Islet of Langerhans (tissue), 1 donor: ENCODE results near the gene TLL2.

ENCODE experiments used
- FAIRE-seq: peaks from one replicate; lab custom pipeline; 2011; peaks lifted over from hg19 to GRCh38; lab: Jason Lieb, UNC

The TLL2 gene

DNA sequence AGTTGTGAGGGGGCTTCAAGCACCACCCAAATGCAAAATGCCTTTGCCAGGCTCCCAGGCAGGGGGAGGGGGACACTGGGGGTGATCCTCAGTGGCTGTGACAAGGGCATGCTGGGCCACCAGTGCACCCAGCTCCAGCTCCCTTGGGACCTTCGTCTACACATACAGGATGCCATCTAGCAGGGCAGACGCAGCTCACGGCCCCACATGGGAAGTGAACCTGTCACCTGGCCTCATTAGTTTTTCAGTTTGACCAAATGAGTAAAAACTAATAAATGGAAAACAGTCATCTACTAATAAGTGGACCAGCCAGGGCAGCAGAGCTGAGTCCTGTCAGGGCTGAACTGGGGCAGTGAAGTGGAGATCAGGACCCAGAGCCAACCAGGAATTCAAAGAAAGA lies 50.2 kb downstream of the TLL2 start:
- FAIRE-seq: no peak

DNA sequence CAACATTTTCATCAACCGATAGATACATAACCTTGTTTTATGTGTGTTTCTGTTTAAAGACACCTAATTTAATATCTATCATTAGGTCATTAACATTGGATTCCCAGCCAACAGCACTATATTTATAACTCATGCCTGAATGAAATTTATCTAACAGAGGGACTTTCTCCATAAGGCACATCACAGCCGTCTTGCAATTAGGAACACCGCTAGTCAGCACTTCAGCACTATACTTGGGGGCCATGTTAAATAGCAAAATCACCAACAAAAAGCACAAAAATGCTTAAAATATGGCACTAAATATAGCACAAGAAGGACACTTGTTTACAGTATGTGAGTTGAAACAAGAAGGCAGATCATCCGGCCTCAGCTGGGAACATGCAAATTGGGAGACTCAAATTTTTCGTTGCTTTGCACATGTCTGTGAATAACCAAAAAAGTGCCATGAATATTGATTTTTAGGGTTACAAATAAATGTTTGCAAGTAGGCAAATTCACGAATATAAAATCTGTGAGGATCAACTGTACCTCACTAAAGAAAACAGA lies 51.0 kb downstream of the TLL2 start:
- FAIRE-seq: no peak

DNA sequence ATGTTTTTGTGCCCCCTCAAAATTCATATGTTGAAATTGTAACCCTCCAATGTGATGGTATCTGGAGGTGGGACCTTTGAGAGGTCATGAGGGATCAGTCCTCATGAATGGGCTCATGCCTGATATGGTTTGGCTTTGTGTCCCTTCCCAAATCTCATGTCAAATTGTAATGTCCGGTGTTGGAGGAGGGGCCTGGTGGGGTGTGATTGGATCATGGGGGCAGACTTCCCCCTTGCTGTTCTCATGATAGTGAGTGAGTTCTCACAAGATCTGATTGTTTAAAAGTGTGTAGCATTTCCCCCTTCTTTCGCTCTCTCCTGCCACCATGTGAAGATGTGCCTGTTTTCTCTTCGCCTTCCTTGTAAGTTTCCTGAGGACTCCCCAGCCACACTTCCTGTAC lies 53.4 kb downstream of the TLL2 start:
- FAIRE-seq: no peak

DNA sequence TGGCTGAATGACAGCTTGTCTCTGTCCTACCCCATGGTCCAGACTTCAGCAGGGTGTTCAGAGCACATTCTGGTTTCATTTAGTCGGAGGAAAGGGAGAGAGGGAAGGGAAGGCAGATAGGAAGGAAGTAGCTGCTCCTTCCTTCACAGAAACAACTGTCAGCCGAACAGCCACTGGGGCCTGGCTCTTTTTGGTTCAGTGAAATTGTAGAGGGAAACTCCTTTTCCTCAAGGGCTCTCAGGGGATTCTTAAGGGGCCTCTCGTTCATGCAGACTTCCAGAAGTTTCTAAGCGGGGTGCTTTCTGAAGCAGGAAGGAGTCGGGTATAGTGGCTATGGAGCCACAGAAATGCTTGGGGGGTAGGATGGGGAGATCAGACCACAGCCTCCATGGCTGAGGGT lies 56.4 kb downstream of the TLL2 start:
- FAIRE-seq: no peak

GRCh38 chr10:96456296-96456840 lies 57.4 kb downstream of the TLL2 start:
- FAIRE-seq: no peak

- FAIRE-seq: no peak
Observed at GRCh38 chr10:96453856-96454583, 59.7 kb downstream of the TLL2 start.

GRCh38 chr10:96452494-96453153 lies 61.1 kb downstream of the TLL2 start:
- FAIRE-seq: no peak

DNA sequence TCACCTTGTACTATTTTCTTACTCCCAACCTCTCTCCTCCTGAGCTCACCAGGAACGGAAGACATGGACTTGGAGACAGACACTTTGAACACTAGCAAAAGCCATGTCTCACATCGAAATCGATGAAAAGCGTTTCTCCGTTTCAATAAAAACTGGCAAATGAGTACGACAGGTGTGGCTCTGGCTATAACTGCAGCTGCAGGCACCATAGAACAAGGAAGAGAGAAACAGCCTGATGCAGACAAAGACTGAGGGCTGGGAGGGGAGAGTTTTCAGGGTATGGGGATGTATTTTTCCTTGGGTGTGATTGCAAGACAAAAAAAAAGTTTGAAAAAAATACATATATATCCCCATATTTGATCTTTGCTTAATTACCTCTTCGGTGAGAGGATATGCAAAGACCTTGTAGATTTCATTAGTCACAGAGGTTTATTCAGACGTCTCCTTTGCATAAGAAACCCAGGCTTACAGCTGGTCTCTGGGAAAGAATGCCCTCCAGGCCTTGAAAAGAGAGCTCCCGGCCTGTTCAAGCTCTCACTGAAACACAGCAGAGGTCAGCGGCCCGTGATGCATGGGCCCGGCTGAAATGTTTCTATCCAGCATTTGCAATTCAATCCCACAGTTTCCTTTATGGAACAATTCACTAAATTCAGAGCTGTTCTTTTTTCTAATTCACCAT lies 63.1 kb downstream of the TLL2 start:
- FAIRE-seq: no peak

DNA sequence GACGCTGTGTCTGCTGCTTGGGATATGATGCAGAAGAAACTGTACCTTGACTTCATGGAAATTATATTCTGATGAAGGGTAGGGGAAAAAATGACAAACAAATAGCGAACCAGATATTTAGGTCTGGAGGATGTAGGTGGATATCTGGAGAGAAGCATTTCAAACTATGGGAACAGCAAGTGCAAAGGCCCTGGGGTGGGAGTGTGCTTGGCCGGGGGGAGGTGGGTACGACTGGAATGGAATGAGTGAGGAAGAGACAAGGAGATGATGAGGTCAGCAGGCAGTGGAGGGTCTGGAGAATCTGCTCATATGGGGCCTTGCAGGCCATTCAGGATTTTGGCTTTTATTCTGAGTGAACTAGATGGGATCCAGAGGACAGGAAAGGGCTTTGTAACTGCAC lies 65.2 kb downstream of the TLL2 start:
- FAIRE-seq: no peak

- no peak for FAIRE-seq
Observed at GRCh38 chr10:96448021-96448457, 65.7 kb downstream of the TLL2 start.

DNA sequence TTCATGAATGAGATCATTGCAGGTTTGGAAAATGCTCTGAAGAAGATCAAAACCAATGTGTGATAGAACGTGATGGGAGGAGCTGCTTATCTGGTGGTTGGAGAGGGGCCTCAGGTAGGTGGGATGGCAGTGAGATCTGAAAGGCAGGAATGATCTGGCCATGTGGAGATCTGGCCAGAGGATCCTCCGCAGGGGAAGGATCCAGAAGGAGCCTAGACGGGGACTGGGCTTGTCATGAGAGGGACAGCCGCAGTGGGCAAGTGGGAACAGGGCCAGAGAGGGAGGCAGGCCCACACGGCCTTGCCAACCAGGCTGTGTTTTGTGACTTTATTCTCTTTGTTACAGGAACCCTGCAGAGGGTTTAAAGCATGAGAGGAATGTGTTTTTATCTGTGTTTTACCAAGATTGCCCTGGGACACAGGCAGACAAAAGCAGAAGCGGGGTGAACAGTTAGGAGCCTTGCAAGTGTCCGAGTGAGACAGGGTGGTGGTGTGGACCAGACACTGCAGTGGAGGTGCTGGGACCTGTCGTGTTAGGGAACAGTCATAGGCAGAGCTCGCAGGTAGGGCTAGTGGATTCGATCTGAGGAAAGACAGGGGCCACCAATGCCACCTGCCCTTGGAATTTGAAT lies 66.6 kb downstream of the TLL2 start:
- no peak for FAIRE-seq

DNA sequence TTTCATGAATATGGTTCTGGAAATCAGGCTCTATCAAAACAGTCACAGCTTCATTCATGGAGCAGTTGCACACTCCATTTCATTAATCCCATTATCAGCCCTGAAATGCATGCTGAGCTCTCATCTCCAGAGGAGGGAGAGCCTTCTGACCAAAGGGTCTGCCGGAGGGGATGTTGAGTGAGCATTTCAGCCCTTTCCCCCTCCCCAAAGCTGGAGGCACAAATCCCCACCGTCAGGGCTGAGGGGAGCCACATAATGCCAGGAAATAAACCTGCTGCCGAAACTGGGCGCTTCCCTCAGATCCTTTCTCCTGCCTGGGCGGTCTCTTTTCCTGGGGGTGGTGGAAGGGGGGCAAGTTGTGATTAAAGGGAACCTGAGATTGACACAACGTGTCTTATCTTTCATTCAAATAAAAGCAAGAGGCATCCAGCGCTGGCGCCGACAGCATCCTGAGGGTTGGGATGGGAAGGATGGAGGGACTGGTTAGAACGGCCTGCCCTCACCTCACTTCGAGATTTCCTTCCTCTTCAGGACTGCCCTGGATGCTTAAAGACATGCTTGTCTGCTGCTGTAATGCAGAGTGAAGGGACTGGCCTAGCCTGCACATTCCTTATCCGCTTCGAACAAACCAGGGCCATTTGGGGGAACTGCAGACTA lies 71.6 kb downstream of the TLL2 start:
- no peak for FAIRE-seq

DNA sequence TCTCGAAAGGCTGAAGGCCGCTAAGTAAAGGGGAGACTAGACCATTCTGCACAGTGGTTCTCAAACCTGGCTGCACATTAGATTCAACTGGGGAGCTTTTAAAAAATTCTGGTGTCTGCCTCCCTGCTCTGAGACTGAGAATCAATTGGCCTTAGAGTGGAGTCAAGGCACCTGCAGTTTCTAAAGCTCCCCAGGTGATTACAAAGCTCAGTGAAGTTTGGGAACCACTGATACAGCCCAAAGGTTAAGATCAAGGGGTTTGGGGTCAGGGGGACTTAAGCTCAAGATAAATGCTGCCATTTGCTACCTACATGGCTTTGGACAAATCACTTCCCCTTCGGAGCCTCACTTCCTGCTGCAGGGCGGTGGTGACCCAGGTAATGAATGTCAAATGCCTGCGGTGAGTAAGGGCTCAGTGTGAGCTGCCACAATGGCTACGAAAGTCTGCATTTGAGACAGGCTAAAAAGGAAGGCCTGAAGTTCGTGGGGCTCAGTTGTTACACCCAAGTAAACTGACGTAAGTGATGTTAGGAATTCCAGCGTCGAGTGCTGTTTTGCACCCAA lies 72.3 kb downstream of the TLL2 start:
- no peak for FAIRE-seq

GRCh38 chr10:96440361-96441292 lies 73.1 kb downstream of the TLL2 start:
- no peak for FAIRE-seq

GRCh38 chr10:96439725-96440124 lies 74.0 kb downstream of the TLL2 start:
- no peak for FAIRE-seq

DNA sequence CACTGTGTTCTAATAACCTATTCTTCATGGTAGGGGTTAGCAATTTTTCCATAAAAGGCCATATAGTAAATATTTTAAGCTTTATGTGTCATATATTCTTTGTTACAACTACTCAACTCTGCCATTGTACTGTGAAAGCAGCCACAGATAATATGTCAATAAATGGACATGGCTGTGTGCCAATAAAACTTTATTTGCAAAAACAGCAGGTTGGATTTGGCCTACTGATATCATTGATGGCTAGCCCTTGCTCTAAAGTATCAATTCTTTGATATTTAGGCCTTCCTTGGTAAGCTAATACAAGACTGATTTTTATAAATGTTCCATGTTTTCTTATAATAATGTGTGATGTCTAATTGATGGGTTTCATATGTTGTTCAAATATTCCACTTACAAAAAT lies 77.7 kb downstream of the TLL2 start:
- no peak for FAIRE-seq

DNA sequence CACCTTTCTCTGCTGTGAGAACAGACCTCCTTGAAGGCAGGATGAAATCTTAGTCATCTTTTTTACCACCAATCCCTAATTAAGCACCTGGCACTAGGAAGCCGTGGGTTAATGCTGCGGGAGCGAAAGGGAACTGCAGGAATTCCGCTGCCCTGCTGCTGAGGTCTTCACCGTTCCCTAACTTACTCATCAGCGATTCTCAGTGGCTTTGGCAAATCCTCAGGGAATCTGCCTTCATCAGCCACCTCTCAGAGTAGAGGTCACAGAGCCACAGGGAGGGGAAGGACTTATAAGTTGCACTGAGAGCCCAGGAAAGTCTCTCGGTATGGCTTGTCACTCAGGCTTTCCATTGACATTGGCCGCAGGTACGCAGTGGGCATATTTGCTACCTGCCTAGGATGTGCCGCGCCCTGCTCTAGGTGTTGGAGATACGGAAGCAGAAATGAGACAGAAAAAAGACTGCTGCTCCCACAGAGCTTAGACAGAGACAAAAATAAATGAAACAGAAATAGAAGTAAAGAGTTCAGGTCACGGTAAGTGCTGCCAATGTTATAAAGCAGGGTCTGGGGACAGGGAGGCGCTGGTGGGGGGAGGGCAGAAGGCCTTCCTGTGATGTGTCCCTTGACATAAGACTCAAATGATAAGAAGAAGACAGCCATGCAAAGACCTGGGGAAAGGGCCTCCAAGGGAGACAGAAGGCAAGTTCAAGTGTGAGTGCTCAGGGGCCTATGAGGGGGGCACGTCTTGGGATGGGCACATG lies 82.3 kb downstream of the TLL2 start:
- FAIRE-seq: no peak

- no peak for FAIRE-seq
Observed at GRCh38 chr10:96427291-96427690, 86.4 kb downstream of the TLL2 start.

GRCh38 chr10:96422525-96422924 lies 91.2 kb downstream of the TLL2 start:
- FAIRE-seq: no peak

GRCh38 chr10:96421995-96422394 lies 91.7 kb downstream of the TLL2 start:
- FAIRE-seq: no peak
